HEK293 (cell line): Measurements from ENCODE around the gene MPPED2.
A peak's percentile ranks its signal among the peaks of the same experiment; 100 is the strongest.

Experiments used
- CTCF ChIA-PET: fragments of 350-600 bp; formaldehyde crosslinking; extraction: SDS; loops from one replicate; lab custom pipeline; 2021; ENCODE audit warnings: antibody characterized with exemption; lab: Yijun Ruan, JAX
- POLR2A ChIA-PET: fragments of 300-600 bp; formaldehyde crosslinking; extraction: SDS; loops from one replicate; lab custom pipeline; 2020; ENCODE audit warnings: antibody characterized with exemption, inconsistent platforms; lab: Yijun Ruan, JAX
- H3K27ac ChIP-seq: fragments of 200-500 bp; sonication (Bioruptor generic); 2 replicates; pipeline ENCODE4 v1.5.1; 2014; ENCODE audit warnings: low read depth, low read length, control low read depth, inconsistent platforms; ENCODE audit errors: extremely low read depth
- H3K36me3 ChIP-seq, 2 experiments: fragments of 200-500 bp in 1 of 2; sonication (Bioruptor generic) in 1 of 2; 1 replicate in 1 of 2; 2 replicates in 1 of 2; pipeline ENCODE4 v1.5.1; 2014 to 2017; ENCODE audit warnings: inconsistent platforms in 2 of 2, low read length in 2 of 2; ENCODE audit not compliant: control insufficient read depth in 2 of 2, insufficient read depth in 1 of 2
- H3K4me1 ChIP-seq: fragments of 200-500 bp; sonication (Bioruptor generic); 2 replicates; pipeline ENCODE4 v1.5.1; 2014; ENCODE audit warnings: mild to moderate bottlenecking, low read length, inconsistent platforms; ENCODE audit not compliant: control insufficient read depth, insufficient read depth
- H3K4me3 ChIP-seq: 2 replicates; pipeline ENCODE4 v1.5.1; 2011; ENCODE audit warnings: low read depth, mild to moderate bottlenecking, control low read depth, low read length, moderate library complexity
- H3K9me3 ChIP-seq: fragments of 200-500 bp; sonication (Bioruptor generic); 2 replicates; pipeline ENCODE4 v1.5.1; 2014; ENCODE audit warnings: low read depth, low read length, inconsistent platforms; ENCODE audit not compliant: control insufficient read depth, insufficient read depth
- FEZF1 ChIP-seq: fragments of 450-650 bp; formaldehyde crosslinking; IDR thresholded peaks from 2 replicates; pipeline ENCODE4 v1.5.1; 2016; ENCODE audit warnings: missing biosample characterization, missing genetic modification characterization
- KLF16 ChIP-seq: fragments of 450-650 bp; formaldehyde crosslinking; IDR thresholded peaks from 2 replicates; pipeline ENCODE4 v1.5.1; 2017; ENCODE audit warnings: missing biosample characterization, missing genetic modification characterization
- PRDM1 ChIP-seq: fragments of 450-650 bp; formaldehyde crosslinking; IDR thresholded peaks from 2 replicates; pipeline ENCODE4; 2016; ENCODE audit warnings: missing biosample characterization, missing genetic modification characterization
- TSHZ1 ChIP-seq: fragments of 450-650 bp; formaldehyde crosslinking; IDR thresholded peaks from 2 replicates; pipeline ENCODE4 v1.5.1; 2016; ENCODE audit warnings: missing biosample characterization, missing genetic modification characterization, borderline replicate concordance
- ZBTB1 ChIP-seq: fragments of 450-650 bp; formaldehyde crosslinking; IDR thresholded peaks from 2 replicates; pipeline ENCODE4 v1.5.1; 2016; ENCODE audit warnings: missing biosample characterization, missing genetic modification characterization
- ZBTB21 ChIP-seq: fragments of 450-650 bp; formaldehyde crosslinking; IDR thresholded peaks from 2 replicates; pipeline ENCODE4 v1.5.1; 2017; ENCODE audit warnings: missing biosample characterization, missing genetic modification characterization
- ZBTB49 ChIP-seq: fragments of 450-650 bp; formaldehyde crosslinking; IDR thresholded peaks from 2 replicates; pipeline ENCODE4 v1.5.1; 2016; ENCODE audit warnings: missing biosample characterization, missing genetic modification characterization, low read depth
- ZNF266 ChIP-seq: fragments of 450-650 bp; formaldehyde crosslinking; IDR thresholded peaks from 2 replicates; pipeline ENCODE4 v1.5.1; 2016; ENCODE audit warnings: missing biosample characterization, missing genetic modification characterization, low read depth
- ZNF423 ChIP-seq: fragments of 450-650 bp; formaldehyde crosslinking; IDR thresholded peaks from 2 replicates; pipeline ENCODE4 v1.5.1; 2016; ENCODE audit warnings: missing biosample characterization, missing genetic modification characterization
- ZNF473 ChIP-seq: fragments of 450-650 bp; formaldehyde crosslinking; IDR thresholded peaks from 2 replicates; pipeline ENCODE4 v1.5.1; 2017; ENCODE audit warnings: missing biosample characterization, missing genetic modification characterization
- ZNF48 ChIP-seq: fragments of 450-650 bp; formaldehyde crosslinking; IDR thresholded peaks from 2 replicates; pipeline ENCODE4 v1.5.1; 2016; ENCODE audit warnings: missing biosample characterization, missing genetic modification characterization
- ZNF629 ChIP-seq: fragments of 450-650 bp; formaldehyde crosslinking; IDR thresholded peaks from 2 replicates; pipeline ENCODE4 v1.5.1; 2017; ENCODE audit warnings: missing biosample characterization, missing genetic modification characterization
- TF ChIP-seq, protein P1 (sequence below): fragments of 450-650 bp; formaldehyde crosslinking; IDR thresholded peaks from 2 replicates; pipeline ENCODE4 v1.5.1; 2016; ENCODE audit warnings: missing biosample characterization, missing genetic modification characterization
- TF ChIP-seq, protein P2 (sequence below): fragments of 450-650 bp; formaldehyde crosslinking; IDR thresholded peaks from 2 replicates; pipeline ENCODE4 v1.5.1; 2017; ENCODE audit warnings: missing biosample characterization, missing genetic modification characterization

The MPPED2 gene

DNA sequence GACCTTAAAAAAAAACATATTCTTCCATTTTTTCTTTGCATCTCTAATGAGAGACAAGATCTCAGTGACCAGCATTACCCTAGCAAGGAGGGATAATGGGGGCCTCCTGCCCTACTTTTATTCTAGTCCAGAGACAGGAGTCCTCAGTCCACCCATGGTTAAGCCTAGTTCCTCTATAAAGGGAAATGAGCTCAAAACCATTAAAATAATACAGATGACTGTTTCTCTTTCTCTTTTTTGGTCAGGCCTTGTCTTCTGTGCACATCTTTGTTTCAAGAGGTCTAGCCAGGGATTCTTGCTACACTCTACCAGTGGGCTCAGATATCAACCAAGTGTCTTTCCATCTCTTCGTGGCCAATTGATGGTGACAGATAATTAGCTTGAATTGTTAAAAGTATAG, 73.1 kb downstream of the MPPED2 start:
- CTCF ChIA-PET = no interaction called here

DNA sequence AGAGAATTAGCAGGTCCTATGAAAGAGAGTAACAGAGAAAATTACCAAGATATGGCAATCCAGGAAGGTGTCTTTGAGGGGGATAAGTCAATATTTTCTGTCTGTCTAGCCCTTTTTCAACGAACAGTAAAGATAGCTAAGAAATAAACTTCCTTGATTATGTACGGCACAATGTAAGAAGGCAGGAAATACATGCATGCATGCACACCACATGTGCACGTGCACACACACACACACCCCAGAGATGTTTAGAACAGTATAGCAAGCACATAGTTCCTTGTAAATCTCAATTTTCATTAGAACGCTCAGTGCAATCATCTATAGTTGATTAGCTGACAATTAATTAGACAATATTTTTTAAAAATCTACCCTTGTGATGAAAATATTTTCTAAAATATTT, 74.7 kb downstream of the MPPED2 start:
- TF ChIP-seq KLF16 (tag by site-specific recombination) (no peak), FEZF1 (no peak)
- TF ChIP-seq, protein P1, sequence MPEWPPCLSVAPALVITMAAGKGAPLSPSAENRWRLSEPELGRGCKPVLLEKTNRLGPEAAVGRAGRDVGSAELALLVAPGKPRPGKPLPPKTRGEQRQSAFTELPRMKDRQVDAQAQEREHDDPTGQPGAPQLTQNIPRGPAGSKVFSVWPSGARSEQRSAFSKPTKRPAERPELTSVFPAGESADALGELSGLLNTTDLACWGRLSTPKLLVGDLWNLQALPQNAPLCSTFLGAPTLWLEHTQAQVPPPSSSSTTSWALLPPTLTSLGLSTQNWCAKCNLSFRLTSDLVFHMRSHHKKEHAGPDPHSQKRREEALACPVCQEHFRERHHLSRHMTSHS (tag by site-specific recombination) = no peak
- TF ChIP-seq, all 188 proteins: peak for 0
- ChIA-PET CTCF (no interaction called here), POLR2A (no interaction called here)
- H3K36me3 ChIP-seq = no peaks in the 10 kb centered on the region
- H3K4me1 ChIP-seq = no peaks in the 10 kb centered on the region
- no peaks in the 10 kb centered on the region for H3K9me3 ChIP-seq
- no peak overlapping the region for H3K4me3 ChIP-seq
- no peak overlapping the region for H3K27ac ChIP-seq

More for the DNA sequence above, 73.1 kb downstream of the MPPED2 start:
- POLR2A ChIA-PET = no interaction called here
- no peak overlapping the region for H3K4me3 ChIP-seq
- no peaks in the 10 kb centered on the region for H3K36me3 ChIP-seq
- no peaks in the 10 kb centered on the region for H3K4me1 ChIP-seq
- no peaks in the 10 kb centered on the region for H3K9me3 ChIP-seq
- H3K27ac ChIP-seq = no peak overlapping the region
- no peak for TF ChIP-seq ZNF629 (tag by site-specific recombination)

DNA sequence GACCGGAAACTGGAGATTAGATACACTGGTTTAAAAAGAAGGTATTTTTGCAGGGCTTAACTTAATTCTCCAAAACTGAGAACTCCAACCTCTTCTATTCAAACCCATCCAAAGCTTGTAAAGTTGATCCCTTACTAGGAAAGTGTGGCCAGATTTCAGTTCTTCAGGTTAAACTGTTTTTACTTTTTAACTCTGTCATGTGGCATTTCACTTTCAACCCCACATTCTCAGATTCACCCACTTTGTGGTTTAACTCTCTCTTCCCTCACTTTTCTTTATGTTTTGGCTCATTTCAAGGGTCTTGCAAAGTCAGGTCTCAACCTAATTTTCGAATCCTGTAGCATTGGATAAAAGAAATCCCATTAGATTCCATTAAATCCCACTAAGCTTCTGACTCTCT, 75.4 kb downstream of the MPPED2 start:
- no peak overlapping the region for H3K4me3 ChIP-seq
- H3K9me3 ChIP-seq = no peaks in the 10 kb centered on the region
- no peaks in the 10 kb centered on the region for H3K36me3 ChIP-seq
- ChIA-PET CTCF (no interaction called here), POLR2A (no interaction called here)
- no peaks in the 10 kb centered on the region for H3K4me1 ChIP-seq
- H3K27ac ChIP-seq = no peak overlapping the region
- TF ChIP-seq ZNF266 (tag by site-specific recombination) = no peak
- no peak for TF ChIP-seq ZNF473 (tag by site-specific recombination)
- TF ChIP-seq PRDM1 = peak; percentile 17; the same call in 1 of the 2 replicates

- no peaks in the 10 kb centered on the region for H3K9me3 ChIP-seq
- H3K27ac ChIP-seq = no peak overlapping the region
- no peak for TF ChIP-seq ZBTB49 (tag by site-specific recombination)
- ChIA-PET CTCF (no interaction called here), POLR2A (no interaction called here)
- no peaks in the 10 kb centered on the region for H3K4me1 ChIP-seq
- no peaks in the 10 kb centered on the region for H3K36me3 ChIP-seq
- H3K4me3 ChIP-seq = no peak overlapping the region
These were observed 76.8 kb downstream of the MPPED2 start for GRCh38 chr11:30509364-30509763.

GRCh38 chr11:30508594-30508993, 77.6 kb downstream of the MPPED2 start:
- CTCF ChIA-PET = no interaction called here
- Histone ChIP-seq H3K27ac (no peak overlapping the region), H3K4me1 (no peaks in the 10 kb centered on the region), H3K36me3 (no peaks in the 10 kb centered on the region), H3K9me3 (no peaks in the 10 kb centered on the region), H3K4me3 (no peak overlapping the region)
- POLR2A ChIA-PET = no interaction called here
- TF ChIP-seq, protein P2, sequence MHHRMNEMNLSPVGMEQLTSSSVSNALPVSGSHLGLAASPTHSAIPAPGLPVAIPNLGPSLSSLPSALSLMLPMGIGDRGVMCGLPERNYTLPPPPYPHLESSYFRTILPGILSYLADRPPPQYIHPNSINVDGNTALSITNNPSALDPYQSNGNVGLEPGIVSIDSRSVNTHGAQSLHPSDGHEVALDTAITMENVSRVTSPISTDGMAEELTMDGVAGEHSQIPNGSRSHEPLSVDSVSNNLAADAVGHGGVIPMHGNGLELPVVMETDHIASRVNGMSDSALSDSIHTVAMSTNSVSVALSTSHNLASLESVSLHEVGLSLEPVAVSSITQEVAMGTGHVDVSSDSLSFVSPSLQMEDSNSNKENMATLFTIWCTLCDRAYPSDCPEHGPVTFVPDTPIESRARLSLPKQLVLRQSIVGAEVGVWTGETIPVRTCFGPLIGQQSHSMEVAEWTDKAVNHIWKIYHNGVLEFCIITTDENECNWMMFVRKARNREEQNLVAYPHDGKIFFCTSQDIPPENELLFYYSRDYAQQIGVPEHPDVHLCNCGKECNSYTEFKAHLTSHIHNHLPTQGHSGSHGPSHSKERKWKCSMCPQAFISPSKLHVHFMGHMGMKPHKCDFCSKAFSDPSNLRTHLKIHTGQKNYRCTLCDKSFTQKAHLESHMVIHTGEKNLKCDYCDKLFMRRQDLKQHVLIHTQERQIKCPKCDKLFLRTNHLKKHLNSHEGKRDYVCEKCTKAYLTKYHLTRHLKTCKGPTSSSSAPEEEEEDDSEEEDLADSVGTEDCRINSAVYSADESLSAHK = no peak
- TF ChIP-seq ZBTB1 = no peak
- TF ChIP-seq TSHZ1 (tag by site-specific recombination) = no peak
- no peak for TF ChIP-seq ZNF48 (tag by site-specific recombination)
- TF ChIP-seq, protein P1 (tag by site-specific recombination) = no peak
- no peak for TF ChIP-seq ZNF423 (tag by site-specific recombination)
- no peak for TF ChIP-seq ZBTB21 (tag by site-specific recombination)
